Cardiac muscle cell (in vitro differentiated cells and primary cell): Measurements from ENCODE around the gene LENG8. TPM values are rescaled to one million over a fixed set of nuclear protein-coding genes. Genes with fewer than 3 reads are reported as not detected.

ENCODE experiments used
- DNase-seq, 2 donors: peaks; one replicate each; pipeline versions ENCODE4 v3.0.0 to v3.0.0-alpha.2; 2010 to 2017; ENCODE audit warnings: low read depth in 1 of 2, low spot score in 1 of 2
- H3K27ac ChIP-seq: fragments of 200-600 bp; sonication (generic); 2 replicates; pipeline ENCODE4 v1.5.1; 2016
- H3K27me3 ChIP-seq: fragments of 200-600 bp; sonication (generic); 2 replicates; pipeline ENCODE4 v1.6.0; 2016; ENCODE audit warnings: control low read depth
- H3K36me3 ChIP-seq: fragments of 200-600 bp; sonication (generic); 2 replicates; pipeline ENCODE4 v1.5.1; 2016; ENCODE audit warnings: control low read depth
- H3K4me1 ChIP-seq: fragments of 200-600 bp; sonication (generic); 2 replicates; pipeline ENCODE4 v1.8.1; 2017; ENCODE audit warnings: low read depth, mild to moderate bottlenecking, mixed run types
- H3K4me3 ChIP-seq: fragments of 200-600 bp; sonication (generic); 2 replicates; pipeline ENCODE4 v1.5.1; 2016; ENCODE audit warnings: mild to moderate bottlenecking
- H3K9me3 ChIP-seq: fragments of 200-600 bp; sonication (generic); 2 replicates; pipeline ENCODE4 v1.5.1; 2017; ENCODE audit warnings: low read depth, mild to moderate bottlenecking, control low read depth
- polyA plus RNA-seq: library from polyadenylated mRNA; unstranded; fragments of >200 nt; fragmentation: Nextera tagmentation; extraction: Ambion mirVana; gene quantifications from 2 replicates; pipeline ENCODE4 v1.2.1, GENCODE V29; 2016
- total RNA-seq: library from RNA; depleted of rRNA; stranded (reverse); fragments of >200 nt; gene quantifications from 2 replicates; pipeline ENCODE4 v1.2.3, GENCODE V29; 2016
- TF ChIP-seq, protein P1 (sequence below): IDR thresholded peaks from 2 replicates; pipeline ENCODE4 v1.5.1; 2012; ENCODE audit warnings: low read depth, mild to moderate bottlenecking, low read length

Gene LENG8
- total and polyA plus RNA-seq, 2 experiments from 2014 or later = 78.4 to 171 TPM

DNA sequence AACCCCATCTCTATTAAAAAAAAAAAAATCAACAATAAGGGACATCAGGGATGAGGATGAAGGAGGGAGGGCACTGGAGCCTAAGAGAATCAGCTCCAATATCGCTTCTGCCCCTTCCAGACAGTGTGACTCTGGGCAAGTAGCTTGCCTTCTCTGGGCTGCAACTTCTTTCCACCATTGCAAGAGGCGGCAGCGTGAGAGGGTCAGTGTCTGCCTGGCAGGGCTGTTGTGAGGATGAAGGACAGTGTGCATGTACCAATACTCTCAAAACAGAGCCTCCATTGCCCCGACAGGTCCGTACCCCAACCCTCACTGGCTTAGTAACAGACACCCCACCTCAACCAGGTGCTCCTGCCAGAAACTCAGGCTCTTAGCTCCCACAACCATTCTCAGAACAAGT is 15.3 kb upstream of the LENG8 start:
- TF ChIP-seq, protein P1, sequence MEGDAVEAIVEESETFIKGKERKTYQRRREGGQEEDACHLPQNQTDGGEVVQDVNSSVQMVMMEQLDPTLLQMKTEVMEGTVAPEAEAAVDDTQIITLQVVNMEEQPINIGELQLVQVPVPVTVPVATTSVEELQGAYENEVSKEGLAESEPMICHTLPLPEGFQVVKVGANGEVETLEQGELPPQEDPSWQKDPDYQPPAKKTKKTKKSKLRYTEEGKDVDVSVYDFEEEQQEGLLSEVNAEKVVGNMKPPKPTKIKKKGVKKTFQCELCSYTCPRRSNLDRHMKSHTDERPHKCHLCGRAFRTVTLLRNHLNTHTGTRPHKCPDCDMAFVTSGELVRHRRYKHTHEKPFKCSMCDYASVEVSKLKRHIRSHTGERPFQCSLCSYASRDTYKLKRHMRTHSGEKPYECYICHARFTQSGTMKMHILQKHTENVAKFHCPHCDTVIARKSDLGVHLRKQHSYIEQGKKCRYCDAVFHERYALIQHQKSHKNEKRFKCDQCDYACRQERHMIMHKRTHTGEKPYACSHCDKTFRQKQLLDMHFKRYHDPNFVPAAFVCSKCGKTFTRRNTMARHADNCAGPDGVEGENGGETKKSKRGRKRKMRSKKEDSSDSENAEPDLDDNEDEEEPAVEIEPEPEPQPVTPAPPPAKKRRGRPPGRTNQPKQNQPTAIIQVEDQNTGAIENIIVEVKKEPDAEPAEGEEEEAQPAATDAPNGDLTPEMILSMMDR = no peak
- Histone ChIP-seq H3K4me3 (no peak overlapping the region), H3K27me3 (no peaks in the 10 kb centered on the region), H3K4me1 (peaks cover 9% of the 10 kb centered on the region), H3K9me3 (no peaks in the 10 kb centered on the region), H3K27ac (no peak overlapping the region), H3K36me3 (no peaks in the 10 kb centered on the region)
- no peak for DNase-seq

DNA sequence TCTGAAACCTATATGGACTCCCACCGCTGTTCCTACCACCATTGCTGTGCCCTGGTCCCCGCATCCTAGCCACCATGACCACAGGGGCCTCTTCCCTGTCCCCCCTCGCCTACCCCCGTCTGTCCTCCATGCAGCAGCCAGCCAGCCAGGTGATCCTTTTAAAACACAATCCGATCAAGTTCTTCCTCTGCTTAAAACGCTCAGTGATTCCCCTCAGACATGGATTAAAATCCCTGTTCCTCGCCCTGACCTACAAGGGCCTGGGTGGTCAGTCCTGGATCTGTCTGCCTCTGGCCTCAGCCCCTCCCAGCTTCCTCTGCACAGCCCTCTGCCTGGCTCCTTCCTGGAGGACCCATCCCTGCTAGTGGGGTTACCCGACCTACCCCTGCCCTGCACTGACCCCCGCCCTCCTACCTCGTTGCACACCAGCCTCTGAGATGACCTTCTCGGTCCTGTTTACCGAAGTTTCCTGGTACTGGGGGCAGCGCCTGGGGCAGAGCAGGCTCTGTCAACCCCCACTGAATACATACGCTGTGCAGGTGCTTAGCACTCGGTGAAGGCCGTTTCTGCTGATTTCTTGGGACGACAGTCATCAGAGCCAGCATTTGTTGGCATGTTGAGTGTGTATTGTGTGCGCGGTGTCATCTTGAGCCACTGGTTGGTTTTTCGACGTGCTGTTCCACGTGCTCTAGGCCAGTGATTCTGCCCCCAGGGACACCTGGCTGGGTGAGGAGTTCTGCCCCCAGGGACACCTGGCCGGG is 14.7 kb upstream of the LENG8 start:
- Histone ChIP-seq H3K27me3 (no peaks in the 10 kb centered on the region), H3K4me3 (no peak overlapping the region), H3K4me1 (peaks cover 9% of the 10 kb centered on the region), H3K27ac (no peak overlapping the region), H3K9me3 (no peaks in the 10 kb centered on the region), H3K36me3 (no peaks in the 10 kb centered on the region)
- TF ChIP-seq, protein P1 = no peak
- DNase-seq = no peak

DNA sequence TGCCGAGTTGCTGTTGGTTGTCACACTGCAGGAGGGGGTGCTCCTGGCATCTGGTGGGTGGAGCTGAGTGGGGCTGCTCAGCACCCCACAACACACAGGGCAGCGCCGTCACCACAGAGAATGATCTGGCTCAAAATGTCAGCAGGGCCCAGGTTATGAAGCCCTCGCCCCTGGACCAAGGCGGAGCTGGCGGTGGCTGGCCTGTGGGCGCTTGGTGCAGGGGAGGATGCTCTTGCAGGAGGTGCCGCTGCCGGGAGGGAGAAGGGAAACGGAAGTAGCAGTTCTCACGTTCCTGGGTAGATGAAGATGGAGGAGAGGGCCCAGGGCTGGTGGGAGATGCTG is 14.2 kb upstream of the LENG8 start:
- no peaks in the 10 kb centered on the region for H3K27me3 ChIP-seq
- no peak overlapping the region for H3K27ac ChIP-seq
- TF ChIP-seq, protein P1 = no peak
- no peaks in the 10 kb centered on the region for H3K9me3 ChIP-seq
- peaks cover 9% of the 10 kb centered on the region for H3K4me1 ChIP-seq
- no peak for DNase-seq
- H3K36me3 ChIP-seq = no peaks in the 10 kb centered on the region
- H3K4me3 ChIP-seq = no peak overlapping the region

DNA sequence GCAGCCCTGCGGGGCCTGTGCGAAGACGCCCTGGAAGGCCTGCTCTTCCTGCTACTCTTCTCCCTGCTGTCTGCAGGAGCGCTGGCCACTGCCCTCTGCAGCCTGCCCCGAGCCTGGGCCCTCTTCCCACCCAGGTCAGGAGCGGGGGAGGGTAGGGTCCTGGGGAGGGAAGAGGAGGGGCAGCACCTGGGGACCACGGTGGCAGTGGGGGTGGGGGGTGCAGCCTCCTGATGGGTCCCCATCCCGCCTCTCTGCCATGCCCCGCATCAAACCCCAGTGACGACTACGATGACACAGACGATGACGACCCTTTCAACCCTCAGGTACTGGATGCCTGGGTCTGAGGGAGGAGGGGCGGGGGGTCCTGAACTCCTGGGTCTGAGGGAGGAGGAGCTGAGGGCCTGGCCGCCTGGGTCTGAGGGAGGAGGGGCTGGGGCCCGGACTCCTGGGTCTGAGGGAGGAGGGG is 13.4 kb upstream of the LENG8 start:
- Histone ChIP-seq H3K36me3 (no peaks in the 10 kb centered on the region), H3K4me1 (peaks cover 9% of the 10 kb centered on the region), H3K9me3 (no peaks in the 10 kb centered on the region), H3K4me3 (no peak overlapping the region), H3K27ac (no peak overlapping the region), H3K27me3 (no peaks in the 10 kb centered on the region)
- TF ChIP-seq, protein P1 = no peak
- no peak for DNase-seq

DNA sequence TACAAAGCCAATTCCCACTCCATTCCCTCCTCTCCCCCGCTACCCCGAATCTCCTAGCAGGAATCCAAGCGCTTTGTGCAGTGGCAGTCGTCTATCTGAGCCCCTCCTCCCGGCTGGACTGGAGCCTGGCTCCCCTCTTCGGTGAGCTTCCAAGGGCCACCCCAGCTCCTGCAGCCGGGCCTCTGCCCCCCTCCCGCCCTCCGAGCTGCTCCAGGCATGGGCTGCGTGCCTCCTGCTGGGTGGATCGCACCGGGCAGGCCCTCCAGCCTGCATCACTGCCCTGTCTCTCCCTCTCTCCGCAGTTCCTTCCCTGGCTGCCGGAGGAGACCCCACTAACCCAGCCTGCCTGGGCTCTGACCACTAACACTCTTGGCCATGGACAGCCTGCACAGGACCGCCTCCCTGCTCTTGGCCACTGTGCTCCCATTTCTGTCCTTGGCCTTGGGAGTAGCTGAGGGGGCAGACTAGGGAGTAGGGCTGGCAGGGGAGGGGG is 12.9 kb upstream of the LENG8 start:
- Histone ChIP-seq H3K27me3 (no peaks in the 10 kb centered on the region), H3K4me1 (peaks cover 9% of the 10 kb centered on the region), H3K9me3 (no peaks in the 10 kb centered on the region), H3K4me3 (no peak overlapping the region), H3K27ac (no peak overlapping the region), H3K36me3 (no peaks in the 10 kb centered on the region)
- TF ChIP-seq, protein P1 = no peak
- peak in 1 of 2 donors; percentile 23 for DNase-seq
